CD14-positive monocyte (primary cell): ENCODE results near the gene LRRC49. TPM values are rescaled to one million over a fixed set of nuclear protein-coding genes. Genes with fewer than 3 reads are reported as not detected.

ENCODE experiments used
- DNase-seq, 3 donors: peaks; one replicate each; pipeline ENCODE4 v3.0.0-alpha.2; 2011 to 2022
- H2AFZ ChIP-seq: 2 replicates; pipeline ENCODE4 v1.6.0; 2012; ENCODE audit warnings: mild to moderate bottlenecking, low read depth, low read length, inconsistent platforms; ENCODE audit not compliant: insufficient read depth, poor library complexity, severe bottlenecking
- H3K27ac ChIP-seq, 2 donors: 1 replicate in 1 of 2; 2 replicates in 1 of 2; pipeline ENCODE4 v1.5.1; 2012 to 2013; ENCODE audit warnings: low read length in 2 of 2, control low read depth in 1 of 2, inconsistent platforms in 1 of 2, low read depth in 1 of 2, mild to moderate bottlenecking in 1 of 2
- H3K27me3 ChIP-seq, 2 donors: one replicate each; pipeline versions ENCODE4 v1.6.0 to v1.6.1; 2011 to 2013; ENCODE audit warnings: low read length in 2 of 2; ENCODE audit not compliant: control insufficient read depth in 2 of 2, insufficient read depth in 2 of 2
- H3K36me3 ChIP-seq, 2 donors: replicated peaks in 1 of 2; 1 replicate in 1 of 2; 2 replicates in 1 of 2; pipeline versions ENCODE4 v1.5.1 to v1.6.1; 2012 to 2013; ENCODE audit warnings: low read length in 2 of 2, control low read depth in 1 of 2, inconsistent platforms in 1 of 2, mild to moderate bottlenecking in 1 of 2; ENCODE audit not compliant: insufficient read depth in 2 of 2, control insufficient read depth in 1 of 2
- H3K4me1 ChIP-seq, 2 donors: 1 replicate in 1 of 2; 2 replicates in 1 of 2; pipeline versions ENCODE4 v1.5.1 to v1.6.1; 2012 to 2013; ENCODE audit warnings: low read length in 2 of 2, control low read depth in 1 of 2, inconsistent platforms in 1 of 2, mild to moderate bottlenecking in 1 of 2, moderate library complexity in 1 of 2; ENCODE audit not compliant: insufficient read depth in 2 of 2, control insufficient read depth in 1 of 2
- H3K4me2 ChIP-seq: replicated peaks from 2 replicates; pipeline ENCODE3; 2012; ENCODE audit warnings: low read length, moderate library complexity, mild to moderate bottlenecking; ENCODE audit not compliant: poor library complexity, severe bottlenecking; ENCODE audit errors: extremely low read depth
- H3K4me3 ChIP-seq, 3 experiments: fragments of 200-600 bp in 1 of 3; sonication (generic) in 1 of 3; replicated peaks in 1 of 3; 1 replicate in 2 of 3; 2 replicates in 1 of 3; pipeline ENCODE4 v1.5.1; 2011 to 2013; ENCODE audit warnings: low read length in 3 of 3, mild to moderate bottlenecking in 3 of 3, control low read depth in 2 of 3, low read depth in 2 of 3, inconsistent platforms in 1 of 3, moderate library complexity in 1 of 3
- H3K79me2 ChIP-seq: 2 replicates; pipeline ENCODE4 v1.6.0; 2012; ENCODE audit warnings: mild to moderate bottlenecking, control low read depth, inconsistent platforms, low read length, moderate library complexity; ENCODE audit not compliant: insufficient read depth
- H3K9ac ChIP-seq: 2 replicates; pipeline ENCODE4 v1.6.0; 2017; ENCODE audit warnings: low read length, mild to moderate bottlenecking; ENCODE audit not compliant: insufficient read depth, poor library complexity, severe bottlenecking
- H3K9me3 ChIP-seq, 2 donors: replicated peaks in 1 of 2; 1 replicate in 1 of 2; 2 replicates in 1 of 2; pipeline versions ENCODE4 v1.5.1 to v1.6.1; 2012 to 2013; ENCODE audit warnings: low read length in 2 of 2, control low read depth in 1 of 2; ENCODE audit not compliant: control insufficient read depth in 1 of 2, insufficient read depth in 1 of 2
- H4K20me1 ChIP-seq: 2 replicates; pipeline ENCODE4 v1.6.0; 2012; ENCODE audit warnings: mild to moderate bottlenecking, low read length, control low read depth, moderate library complexity; ENCODE audit not compliant: insufficient read depth
- H3K27ac Mint-ChIP-seq, 7 donors: one replicate each; pipeline ENCODE4 v1.8.0; 2020; ENCODE audit warnings: mild to moderate bottlenecking in 7 of 7, mixed read lengths in 7 of 7, moderate library complexity in 6 of 7, inconsistent platforms in 2 of 7
- H3K27me3 Mint-ChIP-seq, 3 donors: one replicate each; pipeline ENCODE4 v1.8.0; 2021 to 2022; ENCODE audit warnings: low read depth in 3 of 3, mild to moderate bottlenecking in 3 of 3, mixed read lengths in 3 of 3, moderate library complexity in 3 of 3, inconsistent platforms in 1 of 3
- H3K36me3 Mint-ChIP-seq, 2 donors: one replicate each; pipeline ENCODE4 v1.8.0; 2020; ENCODE audit warnings: mixed read lengths in 2 of 2, inconsistent platforms in 1 of 2, mild to moderate bottlenecking in 1 of 2
- H3K4me1 Mint-ChIP-seq: one replicate; pipeline ENCODE4 v1.8.0; 2020; ENCODE audit warnings: mild to moderate bottlenecking, mixed read lengths
- H3K4me3 Mint-ChIP-seq, 2 donors: one replicate each; pipeline ENCODE4 v1.8.0; 2020; ENCODE audit warnings: mild to moderate bottlenecking in 2 of 2, mixed read lengths in 2 of 2, moderate library complexity in 1 of 2
- H3K9me3 Mint-ChIP-seq, 7 donors: one replicate each; pipeline ENCODE4 v1.8.0; 2020 to 2022; ENCODE audit warnings: mixed read lengths in 7 of 7, mild to moderate bottlenecking in 6 of 7, moderate library complexity in 6 of 7, inconsistent platforms in 2 of 7
- CTCF ChIP-seq: fragments of 200-600 bp; IDR thresholded peaks from one replicate; pipeline ENCODE4 v1.8.0; 2022; ENCODE audit warnings: antibody characterized with exemption, mild to moderate bottlenecking
- WGBS: methylation state at CpG from one replicate; pipeline ENCODE4 v1.1.5; 2013; ENCODE audit warnings: missing lambda C conversion rate; ENCODE audit not compliant: insufficient coverage; 5-methylcytosine and 5-hydroxymethylcytosine counted together
- intact Hi-C, 2 donors: fragments of 100-400 bp; cut with micrococcal nuclease; formaldehyde crosslinking; loops; one replicate each; pipeline versions ENCODE4 v1.15.0 to v1.15.1; 2023
- polyA plus RNA-seq, 3 donors: library from polyadenylated mRNA; depleted of rRNA in 1 of 3; unstranded in 2 of 3; stranded (reverse) in 1 of 3; fragments of 300-500 nt in 2 of 3; fragments of >200 nt in 1 of 3; fragmentation: Illumina TruSeq in 2 of 3; gene quantifications; 1 replicate in 2 of 3; 2 replicates in 1 of 3; pipeline ENCODE4 v1.2.3, GENCODE V29; 2012 to 2021

LRRC49 gene
- polyA plus RNA-seq, 3 donors: 0.08 to 0.51 (median 0.24) TPM

DNA sequence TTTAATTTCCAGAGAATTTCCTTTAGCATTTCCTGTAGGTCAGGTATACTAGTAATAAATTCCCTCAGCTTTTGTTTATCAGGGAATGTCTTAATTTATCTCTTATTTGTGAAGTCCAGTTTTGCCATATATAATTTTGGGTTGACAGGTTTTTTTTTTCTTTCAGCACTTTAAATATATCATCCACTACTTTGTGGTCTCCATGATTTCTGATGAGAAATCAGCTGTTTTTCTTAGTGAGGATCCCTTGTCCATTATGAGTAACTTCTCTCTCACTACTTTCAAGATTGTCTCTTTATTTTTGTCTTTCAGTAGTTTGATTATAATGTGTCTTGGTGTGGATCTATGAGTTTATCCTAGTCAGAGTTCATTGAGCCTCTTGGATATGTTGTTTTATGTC, 105.7 kb downstream of the LRRC49 start:
- Histone ChIP-seq H3K9me3 (peaks cover 0 to under 1% of the 10 kb centered on the region in 2 donors), H3K4me3 (no peak overlapping the region), H3K27me3 (no peaks in the 10 kb centered on the region), H4K20me1 (no peaks in the 10 kb centered on the region), H3K4me2 (no peak overlapping the region), H3K79me2 (no peaks in the 10 kb centered on the region), H3K27ac (no peak overlapping the region), H3K36me3 (no peaks in the 10 kb centered on the region), H3K4me1 (no peaks in the 10 kb centered on the region), H3K9ac (no peak overlapping the region), H2AFZ (no peak overlapping the region)
- no peaks in the 10 kb centered on the region for H3K36me3 Mint-ChIP-seq
- no peak for TF ChIP-seq CTCF
- no peak overlapping the region for H3K4me3 Mint-ChIP-seq
- peaks cover 3 to 13% (median 9%) of the 10 kb centered on the region in 7 donors for H3K9me3 Mint-ChIP-seq
- peaks cover 0 to 1% (median 0%) of the 10 kb centered on the region in 3 donors for H3K27me3 Mint-ChIP-seq
- no peak for DNase-seq
- H3K4me1 Mint-ChIP-seq: no peaks in the 10 kb centered on the region
- intact Hi-C loops: no loop called here
- no peak overlapping the region for H3K27ac Mint-ChIP-seq

- no peak for TF ChIP-seq CTCF
- no peaks in the 10 kb centered on the region for H3K36me3 ChIP-seq
- no peak overlapping the region for H2AFZ ChIP-seq
- no peaks in the 10 kb centered on the region for H3K4me1 ChIP-seq
- no peaks in the 10 kb centered on the region for H3K4me1 Mint-ChIP-seq
- H3K79me2 ChIP-seq: no peaks in the 10 kb centered on the region
- no peak overlapping the region for H3K27ac ChIP-seq
- H3K9me3 Mint-ChIP-seq: peaks cover 2 to 13% (median 8%) of the 10 kb centered on the region in 7 donors
- H4K20me1 ChIP-seq: no peaks in the 10 kb centered on the region
- intact Hi-C loops: no loop called here
- H3K4me3 ChIP-seq: no peak overlapping the region
- H3K27me3 ChIP-seq: no peaks in the 10 kb centered on the region
- no peaks in the 10 kb centered on the region for H3K9me3 ChIP-seq
- DNase-seq: no peak
- no peak overlapping the region for H3K27ac Mint-ChIP-seq
- no peak overlapping the region for H3K9ac ChIP-seq
- peaks cover 0 to 1% (median 0%) of the 10 kb centered on the region in 3 donors for H3K27me3 Mint-ChIP-seq
- H3K4me3 Mint-ChIP-seq: no peak overlapping the region
- no CpG with 5 or more reads among the region's 1 CpG for WGBS
- H3K4me2 ChIP-seq: no peak overlapping the region
- H3K36me3 Mint-ChIP-seq: no peaks in the 10 kb centered on the region
These were observed 109.7 kb downstream of the LRRC49 start for GRCh38 chr15:71002316-71002715.
